BJ (cell line): ENCODE measurements around the gene MINDY3. TPM values are rescaled to one million over a fixed set of nuclear protein-coding genes. Genes with fewer than 3 reads are reported as not detected.

Source experiments
- CTCF ChIA-PET: fragments of 350-600 bp; formaldehyde crosslinking; extraction: SDS; loops from one replicate; lab custom pipeline; 2021; ENCODE audit warnings: antibody characterized with exemption, inconsistent platforms; lab: Yijun Ruan, JAX
- POLR2A ChIA-PET: fragments of 300-600 bp; sonication (Branson Sonifier 250); formaldehyde crosslinking; extraction: SDS; loops from one replicate; lab custom pipeline; 2021; ENCODE audit warnings: antibody characterized with exemption; lab: Charles Lee
- DNase-seq: peaks from one replicate; pipeline ENCODE4 v3.0.0-alpha.2; 2011; ENCODE audit warnings: low read depth
- H3K27me3 ChIP-seq: 2 replicates; pipeline ENCODE4 v1.6.0; 2011; ENCODE audit warnings: low read length; ENCODE audit not compliant: control insufficient read depth, insufficient read depth
- H3K36me3 ChIP-seq: 2 replicates; pipeline ENCODE4 v1.5.1; 2011; ENCODE audit warnings: low read length; ENCODE audit not compliant: control insufficient read depth, insufficient read depth
- H3K4me3 ChIP-seq: 2 replicates; pipeline ENCODE4 v1.5.1; 2011; ENCODE audit warnings: low read depth, mild to moderate bottlenecking, control low read depth, low read length
- polyA plus RNA-seq: library from polyadenylated mRNA; depleted of rRNA; stranded (reverse); fragments of >200 nt; gene quantifications from 2 replicates; pipeline ENCODE4 v1.2.3, GENCODE V29; 2011
- TF ChIP-seq, protein P1 (sequence below): IDR thresholded peaks from 2 replicates; pipeline ENCODE4 v1.5.1; 2011; ENCODE audit warnings: low read depth, mild to moderate bottlenecking, control low read depth, inconsistent platforms, low read length, moderate library complexity; ENCODE audit not compliant: insufficient read depth

Gene MINDY3
- polyA plus RNA-seq, 1 experiment = 11.9 TPM

DNA sequence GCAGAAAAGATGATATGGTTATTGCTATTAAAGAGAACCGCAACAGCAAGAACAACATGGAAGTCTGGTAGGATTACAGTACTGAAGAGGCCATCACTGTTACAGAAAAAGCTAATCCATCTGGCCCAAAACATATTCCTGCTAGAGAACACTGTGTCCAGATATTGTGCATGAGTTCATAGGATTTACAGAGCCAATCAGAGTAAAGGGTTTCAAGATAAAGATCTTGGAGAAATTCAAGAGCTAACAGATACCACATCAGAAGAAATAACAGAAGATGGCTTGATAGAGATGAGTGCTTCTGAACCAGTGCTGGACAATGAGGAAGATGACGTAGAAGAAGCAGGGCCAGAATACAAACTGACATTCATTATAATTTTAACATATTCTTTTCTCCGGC, 58.7 kb downstream of the MINDY3 start:
- Histone ChIP-seq H3K36me3 (peaks cover 1% of the 10 kb centered on the region), H3K27me3 (no peaks in the 10 kb centered on the region), H3K4me3 (no peak overlapping the region)
- ChIA-PET CTCF (no interaction called here), POLR2A (no interaction called here)
- TF ChIP-seq, protein P1, sequence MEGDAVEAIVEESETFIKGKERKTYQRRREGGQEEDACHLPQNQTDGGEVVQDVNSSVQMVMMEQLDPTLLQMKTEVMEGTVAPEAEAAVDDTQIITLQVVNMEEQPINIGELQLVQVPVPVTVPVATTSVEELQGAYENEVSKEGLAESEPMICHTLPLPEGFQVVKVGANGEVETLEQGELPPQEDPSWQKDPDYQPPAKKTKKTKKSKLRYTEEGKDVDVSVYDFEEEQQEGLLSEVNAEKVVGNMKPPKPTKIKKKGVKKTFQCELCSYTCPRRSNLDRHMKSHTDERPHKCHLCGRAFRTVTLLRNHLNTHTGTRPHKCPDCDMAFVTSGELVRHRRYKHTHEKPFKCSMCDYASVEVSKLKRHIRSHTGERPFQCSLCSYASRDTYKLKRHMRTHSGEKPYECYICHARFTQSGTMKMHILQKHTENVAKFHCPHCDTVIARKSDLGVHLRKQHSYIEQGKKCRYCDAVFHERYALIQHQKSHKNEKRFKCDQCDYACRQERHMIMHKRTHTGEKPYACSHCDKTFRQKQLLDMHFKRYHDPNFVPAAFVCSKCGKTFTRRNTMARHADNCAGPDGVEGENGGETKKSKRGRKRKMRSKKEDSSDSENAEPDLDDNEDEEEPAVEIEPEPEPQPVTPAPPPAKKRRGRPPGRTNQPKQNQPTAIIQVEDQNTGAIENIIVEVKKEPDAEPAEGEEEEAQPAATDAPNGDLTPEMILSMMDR = no peak
- no peak for DNase-seq

DNA sequence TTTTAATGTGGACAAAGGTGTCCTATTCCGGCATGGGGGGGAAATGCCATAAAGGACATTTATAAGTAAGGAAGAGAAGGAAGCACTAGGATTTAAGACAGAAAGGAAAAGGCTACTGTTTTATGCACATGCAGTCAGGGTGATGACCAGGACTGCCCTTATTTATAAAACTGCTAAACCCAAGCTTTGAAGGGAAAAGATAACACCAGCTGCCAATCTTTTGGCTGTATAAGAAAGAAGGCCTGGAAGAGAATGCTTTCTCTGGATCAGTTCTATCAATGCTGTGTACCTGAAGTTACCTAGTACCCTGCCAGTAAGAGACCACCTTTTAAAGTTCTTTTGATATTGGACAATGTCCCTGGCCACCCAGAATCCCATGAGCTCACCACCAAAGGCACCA, 59.2 kb downstream of the MINDY3 start:
- ChIA-PET POLR2A (no interaction called here), CTCF (interaction anchor here (0.7 kb wide), 2 partner anchors 14 to 55 kb away, joined by 3 read pairs; no protein-coding TSS in a partner anchor)
- TF ChIP-seq, protein P1 = no peak
- DNase-seq = no peak
- H3K4me3 ChIP-seq = no peak overlapping the region
- H3K36me3 ChIP-seq = peaks cover 1% of the 10 kb centered on the region
- no peaks in the 10 kb centered on the region for H3K27me3 ChIP-seq

DNA sequence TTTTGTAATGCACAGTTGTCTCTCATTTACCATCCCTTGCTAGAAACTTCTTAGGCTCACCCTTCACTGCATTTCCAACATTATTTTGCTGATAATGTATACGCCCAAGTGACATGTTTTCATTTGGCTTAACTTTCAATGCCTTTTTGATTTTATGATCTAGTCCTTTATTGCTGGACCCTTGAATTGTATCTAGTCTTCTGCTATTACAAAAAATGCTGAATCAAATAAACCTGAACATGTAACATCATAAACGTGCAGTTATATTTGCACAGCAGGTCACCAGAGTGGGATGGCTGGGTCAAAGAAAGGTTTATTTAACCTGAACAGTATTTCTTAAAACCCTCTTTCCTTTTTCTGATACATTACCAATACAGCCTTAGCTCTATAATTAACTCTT, 63.0 kb downstream of the MINDY3 start:
- ChIA-PET POLR2A (no interaction called here), CTCF (no interaction called here)
- Histone ChIP-seq H3K36me3 (peaks cover 1% of the 10 kb centered on the region; the same call in 1 of the 2 replicates), H3K4me3 (no peak overlapping the region), H3K27me3 (no peaks in the 10 kb centered on the region)
- no peak for DNase-seq
- TF ChIP-seq, protein P1 = no peak

DNA sequence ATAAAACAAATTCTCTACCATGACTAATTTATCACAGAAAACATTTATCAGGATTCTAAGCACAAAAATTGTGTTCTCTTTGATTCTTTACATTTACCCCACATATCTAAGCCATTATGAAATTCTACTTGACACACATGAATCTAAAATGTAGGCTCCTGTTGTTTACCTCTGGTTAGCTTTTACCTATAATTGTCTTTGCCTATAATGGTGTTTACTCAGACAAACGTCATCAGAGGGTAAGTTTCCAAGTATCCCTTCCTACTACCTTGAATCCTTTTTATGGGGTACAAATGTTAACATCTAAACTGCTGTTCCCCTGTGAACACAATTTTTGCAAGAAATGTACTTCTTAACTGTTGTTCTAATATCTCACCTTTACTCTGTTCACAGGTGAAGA, 63.5 kb downstream of the MINDY3 start:
- no peak overlapping the region for H3K4me3 ChIP-seq
- no peaks in the 10 kb centered on the region for H3K27me3 ChIP-seq
- DNase-seq = no peak
- H3K36me3 ChIP-seq = peaks cover 1% of the 10 kb centered on the region; the same call in 1 of the 2 replicates
- TF ChIP-seq, protein P1 = no peak
- POLR2A ChIA-PET = no interaction called here
- CTCF ChIA-PET = no interaction called here

DNA sequence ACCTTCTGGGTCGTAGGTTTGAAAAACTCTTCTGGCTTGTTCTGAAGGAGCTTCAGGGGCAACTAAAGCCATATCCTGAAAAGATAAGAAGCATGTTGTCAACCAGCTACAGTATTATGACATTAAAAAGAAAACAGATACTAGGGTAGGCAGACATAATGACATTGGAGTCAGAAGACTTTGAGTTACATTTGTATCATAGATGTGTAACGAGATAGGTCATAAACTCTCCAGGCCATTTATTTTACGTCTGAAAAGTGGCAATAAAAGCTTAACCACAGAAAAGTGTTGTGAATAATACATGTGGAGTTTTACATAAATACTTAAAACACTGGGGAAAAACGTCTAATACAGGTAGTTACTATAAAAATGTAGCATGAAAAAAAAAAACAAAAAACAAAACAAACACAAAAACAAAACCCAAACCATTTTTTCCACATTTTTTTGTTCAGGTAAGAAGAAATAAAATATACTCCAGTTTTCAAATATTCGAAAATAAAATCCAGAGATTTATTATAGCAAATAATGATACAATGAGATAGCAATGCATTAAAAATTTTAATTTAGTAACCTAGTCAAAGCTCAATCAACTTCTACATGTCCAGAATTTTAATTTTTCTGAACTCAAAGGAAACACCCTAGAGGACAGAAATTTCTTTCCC, 64.1 kb downstream of the MINDY3 start:
- H3K36me3 ChIP-seq = peaks cover 1% of the 10 kb centered on the region; the same call in 1 of the 2 replicates
- no peak for DNase-seq
- H3K4me3 ChIP-seq = no peak overlapping the region
- TF ChIP-seq, protein P1 = no peak
- no peaks in the 10 kb centered on the region for H3K27me3 ChIP-seq
- ChIA-PET POLR2A (no interaction called here), CTCF (interaction anchor here (1.4 kb wide), 1 partner anchor 77 kb away, joined by 4 read pairs; the partner anchor contains the start of gene ITGA8)
